DND-41 (cell line): ENCODE data around the gene FADS2.

ENCODE experiments used
- CTCF ChIP-seq: IDR thresholded peaks from 2 replicates; pipeline ENCODE4 v1.5.1; 2012; ENCODE audit warnings: borderline replicate concordance, low read length, moderate library complexity, mild to moderate bottlenecking; ENCODE audit not compliant: poor library complexity, severe bottlenecking; ENCODE audit errors: extremely low read depth
- EZH2 ChIP-seq: IDR thresholded peaks from 3 replicates; pipeline ENCODE4 v1.6.1; 2012; ENCODE audit warnings: borderline replicate concordance, low read depth, mild to moderate bottlenecking, moderate library complexity, low read length, inconsistent platforms; ENCODE audit not compliant: severe bottlenecking

GRCh38 chr11:61793829-61794204, 34.3 kb upstream of the FADS2 start:
- TF ChIP-seq CTCF (no peak), EZH2 (no peak)
